BLaER1 treated with 17β-estradiol and CSF1 and Interleukin-3, amounts not matched to agents 10 nM and 100 nM (cell line): ENCODE data around the gene DIP2C.
A peak's percentile ranks its signal among the peaks of the same experiment; 100 is the strongest.

ENCODE experiments used
- H3K27ac ChIP-seq, 11 experiments: shearing (Covaris generic); formaldehyde crosslinking; 2 replicates each; pipeline ENCODE4 v1.8.1; 2022
- H3K27me3 ChIP-seq, 11 experiments: shearing (Covaris generic); formaldehyde crosslinking; 2 replicates each; pipeline ENCODE4 v1.8.1; 2022
- H3K36me3 ChIP-seq, 11 experiments: shearing (Covaris generic); formaldehyde crosslinking; 2 replicates each; pipeline ENCODE4 v1.8.1; 2022
- H3K4me1 ChIP-seq, 10 experiments: shearing (Covaris generic); formaldehyde crosslinking; 2 replicates each; pipeline ENCODE4 v1.8.1; 2022
- H3K4me2 ChIP-seq, 11 experiments: shearing (Covaris generic); formaldehyde crosslinking; 2 replicates each; pipeline ENCODE4 v1.8.1; 2022
- H3K4me3 ChIP-seq, 10 experiments: shearing (Covaris generic); formaldehyde crosslinking; 2 replicates each; pipeline ENCODE4 v1.8.1; 2022
- H3K9ac ChIP-seq, 11 experiments: shearing (Covaris generic); formaldehyde crosslinking; 2 replicates each; pipeline ENCODE4 v1.8.1; 2022
- H3K9me3 ChIP-seq, 11 experiments: shearing (Covaris generic); formaldehyde crosslinking; replicated peaks in 1 of 11; 2 replicates each; pipeline ENCODE4 v1.8.1; 2022
- H4K20me1 ChIP-seq, 11 experiments: shearing (Covaris generic); formaldehyde crosslinking; 2 replicates each; pipeline ENCODE4 v1.8.1; 2022
- Cebpa-rat ChIP-seq, 11 experiments: shearing (Covaris generic); IDR thresholded peaks; 2 replicates each; pipeline ENCODE4 v1.8.1; 2022

Gene DIP2C

GRCh38 chr10:527416-527815 lies 162.1 kb downstream of the DIP2C start:
- H3K9me3 ChIP-seq = no peaks in the 10 kb centered on the region
- H4K20me1 ChIP-seq = peaks cover 0 to 100% (median 63%) of the 10 kb centered on the region in 11 experiments; a peak in 18 of 22 replicates
- no peak overlapping the region for H3K4me2 ChIP-seq
- no peak for TF ChIP-seq Cebpa-rat (IDR thresholded peaks at IDR 0.05)
- H3K27ac ChIP-seq = no peak overlapping the region
- peaks cover 0 to 32% (median 0%) of the 10 kb centered on the region in 11 experiments; a peak in 12 of 22 replicates for H3K27me3 ChIP-seq
- H3K36me3 ChIP-seq = no peaks in the 10 kb centered on the region; a peak in 1 of 22 replicates
- no peak overlapping the region for H3K9ac ChIP-seq
- H3K4me3 ChIP-seq = no peak overlapping the region
- H3K4me1 ChIP-seq = peaks cover 6 to 54% (median 24%) of the 10 kb centered on the region in 10 experiments; a peak in 18 of 20 replicates

GRCh38 chr10:526651-527312 lies 162.7 kb downstream of the DIP2C start:
- no peaks in the 10 kb centered on the region for H3K9me3 ChIP-seq
- H3K36me3 ChIP-seq = no peaks in the 10 kb centered on the region; a peak in 1 of 22 replicates
- no peak overlapping the region for H3K27ac ChIP-seq
- H3K9ac ChIP-seq = no peak overlapping the region
- peak overlapping the region in 2 of 11 experiments; percentile 4 to 15; a peak in 1 of 22 replicates for H3K4me2 ChIP-seq
- H3K4me1 ChIP-seq = peaks cover 6 to 54% (median 24%) of the 10 kb centered on the region in 10 experiments; a peak in 18 of 20 replicates
- TF ChIP-seq Cebpa-rat (IDR thresholded peaks at IDR 0.05) = no peak
- peaks cover 0 to 100% (median 63%) of the 10 kb centered on the region in 11 experiments; a peak in 18 of 22 replicates for H4K20me1 ChIP-seq
- no peak overlapping the region for H3K4me3 ChIP-seq
- H3K27me3 ChIP-seq = peaks cover 0 to 33% (median 0%) of the 10 kb centered on the region in 11 experiments; a peak in 12 of 22 replicates

GRCh38 chr10:525565-526315 lies 163.7 kb downstream of the DIP2C start:
- Histone ChIP-seq H3K4me1 (peaks cover 0 to 53% (median 21%) of the 10 kb centered on the region in 10 experiments; a peak in 13 of 20 replicates), H3K36me3 (no peaks in the 10 kb centered on the region; a peak in 1 of 22 replicates), H3K9me3 (no peaks in the 10 kb centered on the region), H3K27me3 (peaks cover 0 to 33% (median 0%) of the 10 kb centered on the region in 11 experiments; a peak in 13 of 22 replicates), H3K4me3 (no peak overlapping the region), H3K4me2 (peak overlapping the region in 1 of 11 experiments; percentile 5; a peak in 1 of 22 replicates), H3K9ac (no peak overlapping the region), H3K27ac (no peak overlapping the region), H4K20me1 (peaks cover 0 to 100% (median 59%) of the 10 kb centered on the region in 11 experiments; a peak in 18 of 22 replicates)
- no peak for TF ChIP-seq Cebpa-rat (IDR thresholded peaks at IDR 0.05)

- no peak for TF ChIP-seq Cebpa-rat (IDR thresholded peaks at IDR 0.05)
- Histone ChIP-seq H4K20me1 (peaks cover 0 to 100% (median 63%) of the 10 kb centered on the region in 11 experiments; a peak in 18 of 22 replicates), H3K9ac (no peak overlapping the region), H3K27me3 (peaks cover 0 to 31% (median 0%) of the 10 kb centered on the region in 11 experiments; a peak in 12 of 22 replicates), H3K9me3 (no peaks in the 10 kb centered on the region), H3K4me2 (peak overlapping the region in 4 of 11 experiments; percentile 21 to 47 (median 26); a peak in 5 of 22 replicates), H3K27ac (no peak overlapping the region), H3K36me3 (peaks cover 0 to 5% (median 0%) of the 10 kb centered on the region in 11 experiments; a peak in 3 of 22 replicates), H3K4me3 (no peak overlapping the region), H3K4me1 (peaks cover 0 to 47% (median 19%) of the 10 kb centered on the region in 10 experiments; a peak in 12 of 20 replicates)
Observed at GRCh38 chr10:523925-524324, 165.5 kb downstream of the DIP2C start.

- Histone ChIP-seq H4K20me1 (peaks cover 0 to 100% (median 68%) of the 10 kb centered on the region in 11 experiments; a peak in 18 of 22 replicates), H3K9me3 (no peaks in the 10 kb centered on the region), H3K9ac (no peak overlapping the region), H3K4me2 (peak overlapping the region in 6 of 11 experiments; percentile 38 to 68 (median 57); a peak in 8 of 22 replicates), H3K36me3 (peaks cover 0 to 5% (median 0%) of the 10 kb centered on the region in 11 experiments; a peak in 3 of 22 replicates), H3K27me3 (peaks cover 0 to 34% (median 5%) of the 10 kb centered on the region in 11 experiments; a peak in 12 of 22 replicates), H3K4me3 (no peak overlapping the region), H3K27ac (no peak overlapping the region), H3K4me1 (peaks cover 0 to 52% (median 18%) of the 10 kb centered on the region in 10 experiments; a peak in 12 of 20 replicates)
- no peak for TF ChIP-seq Cebpa-rat (IDR thresholded peaks at IDR 0.05)
Observed at GRCh38 chr10:522350-522749, 167.1 kb downstream of the DIP2C start.

- Histone ChIP-seq H3K4me3 (no peak overlapping the region), H3K4me1 (peaks cover 0 to 56% (median 17%) of the 10 kb centered on the region in 10 experiments; a peak in 12 of 20 replicates), H4K20me1 (peaks cover 0 to 99% (median 67%) of the 10 kb centered on the region in 11 experiments; a peak in 18 of 22 replicates), H3K9me3 (no peaks in the 10 kb centered on the region), H3K36me3 (peaks cover 0 to 5% (median 0%) of the 10 kb centered on the region in 11 experiments; a peak in 3 of 22 replicates), H3K27ac (no peak overlapping the region), H3K4me2 (peak overlapping the region in 8 of 11 experiments; percentile 20 to 68 (median 46); a peak in 15 of 22 replicates), H3K9ac (no peak overlapping the region), H3K27me3 (peaks cover 0 to 34% (median 5%) of the 10 kb centered on the region in 11 experiments; a peak in 12 of 22 replicates)
- no peak for TF ChIP-seq Cebpa-rat (IDR thresholded peaks at IDR 0.05)
Observed at GRCh38 chr10:521261-522250, 167.9 kb downstream of the DIP2C start.

- H3K27ac ChIP-seq = no peak overlapping the region
Observed at GRCh38 chr10:520402-520787, 169.1 kb downstream of the DIP2C start.

More at GRCh38 chr10:520402-520787, 169.1 kb downstream of the DIP2C start:
- H3K4me2 ChIP-seq = no peak overlapping the region; a peak in 1 of 22 replicates
- no peak overlapping the region for H3K4me3 ChIP-seq
- peaks cover 0 to 5% (median 0%) of the 10 kb centered on the region in 11 experiments; a peak in 3 of 22 replicates for H3K36me3 ChIP-seq
- peaks cover 0 to 64% (median 24%) of the 10 kb centered on the region in 10 experiments; a peak in 17 of 20 replicates for H3K4me1 ChIP-seq
- TF ChIP-seq Cebpa-rat (IDR thresholded peaks at IDR 0.05) = no peak
- peaks cover 0 to 40% (median 5%) of the 10 kb centered on the region in 11 experiments; a peak in 12 of 22 replicates for H3K27me3 ChIP-seq
- H3K9me3 ChIP-seq = no peaks in the 10 kb centered on the region
- peaks cover 0 to 94% (median 66%) of the 10 kb centered on the region in 11 experiments; a peak in 18 of 22 replicates for H4K20me1 ChIP-seq
- H3K9ac ChIP-seq = no peak overlapping the region
